Right ventricle myocardium inferior (tissue), 1 donor: ENCODE results near the gene TDG. TPM values are rescaled to one million over a fixed set of nuclear protein-coding genes. Genes with fewer than 3 reads are reported as not detected.
A peak's percentile ranks its signal among the peaks of the same experiment; 100 is the strongest.

Experiments used
- ATAC-seq: fragments of 200-7000 bp; cut with Tn5 transposase; one replicate; pipeline ENCODE4 v1.9.1; 2020; ENCODE audit warnings: mild to moderate bottlenecking, moderate library complexity
- DNase-seq: peaks from one replicate; pipeline ENCODE4 v3.0.0; 2021; ENCODE audit errors: missing footprints
- intact Hi-C: fragments of 100-400 bp; cut with DNase I; formaldehyde crosslinking; loops from one replicate; pipeline ENCODE4 v1.11.0; 2022
- long read RNA-seq: library from polyadenylated mRNA; unstranded; transcript quantifications from one replicate; pipeline ENCODE4 v2.0.0, GENCODE V29; 2021
- total RNA-seq: library from RNA; stranded (reverse); fragmentation: NEBNext Ultra II Directional; extraction: Animal tissue kit (Norgen Biotek cat#: 25700); gene quantifications from one replicate; pipeline ENCODE4 v1.2.1, GENCODE V29; 2021
- donor health status: DM: no; HTN: yes; CAD: no; lungs with severe emphysema.

TDG gene
- total RNA-seq, result 9.7 TPM
- long read RNA-seq, partial matches to known transcripts, result 0 of 4 reads
- long read RNA-seq, other reads (novel, unspliced or antisense), result 1 of 4 reads

- intact Hi-C loops, result loop anchor here (2.0 kb wide), 1 partner anchor 99 kb away; the partner anchor contains the start of gene HCFC2
- ATAC-seq, result peak; percentile 98
- peak; percentile 99 for DNase-seq
These were observed at the start of gene TDG for GRCh38 chr12:103965590-103966504. Gene TDG, plus strand, starts transcription at chr12:103965872. Its CDS starts 166 bp downstream, at chr12:103966038.

- ATAC-seq, result no peak
- intact Hi-C loops, result no loop called here
- DNase-seq, result no peak
These were observed 47.8 kb upstream of the TDG start for GRCh38 chr12:103917873-103918272.

- ATAC-seq (no peak), DNase-seq (no peak)
- intact Hi-C loops, result no loop called here
These were observed 40.7 kb upstream of the TDG start for GRCh38 chr12:103924761-103925641.

GRCh38 chr12:103928682-103929045 lies 37.0 kb upstream of the TDG start:
- DNase-seq, result no peak
- intact Hi-C loops, result no loop called here

GRCh38 chr12:103929046-103929783 lies 36.5 kb upstream of the TDG start:
- ATAC-seq (peak; percentile 72), DNase-seq (peak; percentile 92)
- intact Hi-C loops, result no loop called here

More at GRCh38 chr12:103928682-103929045, 37.0 kb upstream of the TDG start:
- ATAC-seq, result no peak

- intact Hi-C loops, result loop anchor here (2.0 to 5.0 kb wide), 4 partner anchors 27 to 302 kb away; a partner anchor contains a TSS
- no peak for DNase-seq
- ATAC-seq, result no peak
These were observed 36.0 kb upstream of the TDG start for GRCh38 chr12:103929784-103930033.

- ATAC-seq (peak; percentile 96), DNase-seq (peak; percentile 100)
- intact Hi-C loops, result loop anchor here (2.0 to 5.0 kb wide), 4 partner anchors 27 to 303 kb away; a partner anchor contains a TSS
These were observed 35.5 kb upstream of the TDG start, which contains the start of gene HSP90B1 for GRCh38 chr12:103930034-103930786. Gene HSP90B1, plus strand, starts transcription at chr12:103930410. Its CDS starts 106 bp downstream, at chr12:103930516.

GRCh38 chr12:103930787-103931735 lies 34.6 kb upstream of the TDG start:
- intact Hi-C loops, result loop anchor here (2.0 to 5.0 kb wide), 4 partner anchors 26 to 304 kb away; a partner anchor contains a TSS
- DNase-seq, result no peak
- ATAC-seq, result peak; percentile 30

- DNase-seq (no peak), ATAC-seq (no peak)
- intact Hi-C loops, result loop anchor here (5.0 kb wide), 3 partner anchors 56 to 306 kb away; no protein-coding TSS in a partner anchor
These were observed 32.4 kb upstream of the TDG start for GRCh38 chr12:103933237-103933636.

- intact Hi-C loops, result no loop called here
- ATAC-seq, result no peak
- DNase-seq, result no peak
These were observed 29.0 kb upstream of the TDG start for GRCh38 chr12:103936679-103937078.

GRCh38 chr12:103944964-103945363 lies 20.7 kb upstream of the TDG start:
- DNase-seq, result no peak
- intact Hi-C loops, result no loop called here
- ATAC-seq, result no peak

GRCh38 chr12:103947871-103948555 lies 17.7 kb upstream of the TDG start:
- intact Hi-C loops, result no loop called here
- DNase-seq, result no peak
- ATAC-seq, result no peak

GRCh38 chr12:103948746-103949406 lies 16.8 kb upstream of the TDG start:
- no peak for DNase-seq
- intact Hi-C loops, result no loop called here
- ATAC-seq, result no peak

- DNase-seq (no peak), ATAC-seq (no peak)
- intact Hi-C loops, result no loop called here
These were observed 13.2 kb upstream of the TDG start for GRCh38 chr12:103952497-103952896.

GRCh38 chr12:103955811-103956508 lies 9.7 kb upstream of the TDG start:
- no peak for ATAC-seq
- no peak for DNase-seq
- intact Hi-C loops, result loop anchor here (2.0 to 5.0 kb wide), 2 partner anchors 25 to 151 kb away; partner anchors contain the start of gene HSP90B1
